Stimulated activated CD4-positive, alpha-beta T cell treated with anti-CD3 and anti-CD28 coated beads, Interleukin-1b, Interleukin-23, amount 100 ng/mL, for 24 hours (primary cell): ENCODE measurements around the gene WDFY2.
A peak's percentile ranks its signal among the peaks of the same experiment; 100 is the strongest.

Source experiments
- DNase-seq, 4 experiments: peaks; one replicate each; pipeline ENCODE4 v3.0.0-alpha.2; 2020; ENCODE audit warnings: low read depth in 4 of 4, low spot score in 1 of 4

The WDFY2 gene

DNA sequence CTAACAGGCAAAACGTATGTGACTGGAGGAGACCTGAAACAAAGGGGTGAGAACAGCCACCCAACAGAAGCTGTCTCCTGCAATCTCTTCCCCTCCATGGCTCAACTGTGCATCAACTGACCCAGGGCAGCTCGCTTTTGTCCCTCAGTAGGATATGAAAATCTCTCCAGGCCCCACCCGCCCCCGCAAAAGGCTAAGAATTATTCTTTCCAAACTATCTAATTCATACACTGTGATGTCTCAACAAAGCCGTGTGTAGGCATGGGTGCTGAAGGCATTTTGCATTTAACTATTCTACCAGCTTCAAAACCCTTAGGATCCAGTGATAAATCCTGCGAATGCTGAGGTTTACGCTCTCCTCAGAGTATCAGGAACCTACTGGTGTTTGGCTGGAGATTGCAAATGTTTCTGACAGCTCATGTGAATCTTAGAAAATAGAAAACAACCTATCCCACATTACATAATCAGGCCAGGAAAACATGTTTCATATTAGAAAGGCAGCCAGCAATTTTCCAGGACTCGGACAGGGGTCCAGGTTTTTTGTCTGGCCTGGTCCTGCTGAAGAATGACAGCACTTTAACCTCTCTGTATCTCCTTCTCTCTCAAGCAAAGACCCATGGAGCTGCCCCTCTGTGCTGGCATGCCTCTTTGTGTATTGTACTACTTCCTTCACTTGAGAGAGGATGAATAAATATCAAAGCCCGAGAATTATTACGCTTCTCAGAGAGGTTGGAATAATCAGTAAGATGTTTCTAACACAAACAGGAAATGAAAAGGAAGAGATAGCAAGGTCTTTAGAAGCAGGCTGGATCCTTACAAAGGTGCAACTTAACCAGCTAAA is 202.4 kb downstream of the WDFY2 start:
- no peak for DNase-seq

- peak in 3 of 4 experiments; percentile 34 to 50 (median 50) for DNase-seq
Measured at GRCh38 chr13:51793570-51794271, 209.5 kb downstream of the WDFY2 start.

DNA sequence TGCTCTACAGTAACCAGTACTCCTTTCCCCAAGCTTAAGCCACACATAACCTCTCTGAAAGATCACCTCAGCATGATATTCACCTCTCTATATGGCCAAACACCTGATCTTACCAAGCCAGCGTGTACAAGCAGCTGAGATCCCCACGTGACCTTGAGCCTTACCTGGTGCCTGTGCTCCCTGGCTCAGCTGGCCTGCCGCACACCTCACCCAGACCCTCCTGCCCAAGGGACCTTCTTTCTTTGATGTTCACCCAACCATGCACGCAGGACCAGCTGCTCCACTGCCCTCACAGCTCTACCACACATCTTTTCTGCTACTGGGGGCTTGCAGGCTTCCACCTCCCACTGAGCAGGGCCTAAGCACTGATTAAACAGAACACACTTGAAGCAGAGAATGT is 210.7 kb downstream of the WDFY2 start:
- no peak for DNase-seq

DNA sequence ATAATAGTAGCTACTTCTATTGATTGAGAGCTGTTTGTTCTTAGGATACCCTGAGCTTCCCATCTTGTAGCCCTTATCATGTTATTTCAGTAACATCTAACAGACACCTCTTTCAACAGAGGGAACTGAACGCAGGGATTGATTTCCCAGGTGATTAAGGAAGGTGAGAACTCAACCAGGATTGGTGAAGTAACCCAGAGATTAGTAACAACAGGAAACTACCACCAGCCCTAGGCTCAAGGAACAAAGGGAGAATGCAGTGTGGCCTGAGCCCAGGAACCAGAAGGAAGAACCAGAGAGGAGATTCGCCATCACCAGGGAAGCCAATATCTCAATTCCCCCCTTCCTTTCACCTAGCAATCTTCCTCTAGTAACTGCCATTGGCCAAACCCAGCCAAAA is 211.2 kb downstream of the WDFY2 start:
- DNase-seq, result no peak

DNA sequence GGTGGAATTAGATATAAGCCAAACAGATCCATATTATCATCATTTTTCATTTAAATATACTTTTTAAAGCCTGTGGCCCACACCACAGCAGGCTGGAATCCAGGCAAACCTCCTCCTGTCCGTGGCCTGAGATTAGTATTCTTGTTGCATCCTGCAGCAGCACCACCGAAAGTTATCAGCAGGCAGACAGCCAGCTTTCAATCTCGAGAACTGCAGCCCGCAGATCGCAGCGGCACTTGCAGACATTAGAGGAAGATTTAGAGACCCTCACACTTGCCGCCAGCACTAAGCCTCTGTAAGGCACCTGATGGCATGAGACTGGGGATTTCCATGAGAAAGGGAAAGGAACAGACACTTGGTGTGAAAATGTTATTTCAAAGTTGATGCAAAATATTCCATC is 212.3 kb downstream of the WDFY2 start:
- DNase-seq, result no peak

- DNase-seq, result peak in 1 of 4 experiments; percentile 40
Measured at GRCh38 chr13:51797664-51798488, 213.6 kb downstream of the WDFY2 start.

- no peak for DNase-seq
Measured at GRCh38 chr13:51799261-51799660, 215.0 kb downstream of the WDFY2 start.

DNA sequence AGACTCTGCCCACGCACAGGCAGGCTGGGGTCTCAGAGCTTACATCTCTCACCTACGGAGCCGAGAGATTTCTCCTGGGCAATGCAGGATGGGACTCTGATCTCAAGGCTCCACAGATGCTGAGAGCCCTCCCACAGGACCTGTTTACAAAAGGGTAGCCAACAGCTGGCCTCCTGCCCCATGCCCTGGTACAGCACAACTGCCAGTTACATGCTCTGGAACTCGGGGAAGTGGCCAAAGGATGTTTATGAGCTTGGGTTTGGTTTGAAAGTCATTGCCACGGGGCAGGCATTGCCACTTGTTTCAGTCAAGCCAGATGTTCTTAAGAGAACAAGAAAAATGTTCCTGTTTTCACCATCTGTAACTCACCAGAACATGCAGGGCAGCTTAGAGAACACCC is 216.2 kb downstream of the WDFY2 start:
- no peak for DNase-seq

- DNase-seq, result no peak
Measured at GRCh38 chr13:51801631-51802099, 217.4 kb downstream of the WDFY2 start.

DNA sequence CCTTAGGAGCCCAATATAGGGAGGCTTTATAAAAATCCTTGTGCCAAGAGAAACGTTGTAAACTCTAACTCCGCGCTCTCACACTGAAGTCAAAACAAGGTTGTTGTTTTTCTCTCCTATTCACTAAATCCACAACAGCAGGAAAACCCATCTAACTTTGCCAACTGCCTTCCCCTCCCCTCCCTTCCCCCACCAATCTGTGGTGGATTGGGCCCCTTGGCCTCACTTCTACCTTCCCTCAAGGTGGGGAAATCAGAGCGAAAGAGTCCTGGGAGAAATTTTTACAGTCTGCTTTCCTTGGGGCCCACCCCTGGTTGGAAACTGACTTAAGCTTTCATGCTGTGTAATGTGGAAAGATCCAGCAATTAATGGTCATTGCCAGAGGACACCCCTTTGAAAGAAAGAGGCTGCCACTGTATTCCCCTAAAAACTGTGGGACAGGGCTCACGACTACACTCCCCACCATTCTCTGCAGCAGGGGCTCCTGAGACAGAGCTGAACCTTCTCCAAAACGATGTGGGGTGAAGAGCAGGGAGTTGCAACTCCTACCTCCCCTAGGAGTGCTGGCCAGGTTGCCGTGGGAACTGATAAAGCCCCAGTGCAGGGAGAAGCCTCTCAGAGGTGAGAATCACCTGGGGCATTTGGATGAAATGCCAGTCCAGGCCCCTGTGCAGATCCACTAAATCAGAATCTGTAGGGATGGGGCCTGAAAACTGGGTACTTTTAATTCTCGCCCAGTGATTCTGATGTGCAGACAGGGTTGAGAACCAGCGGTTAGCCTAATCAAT is 218.6 kb downstream of the WDFY2 start:
- no peak for DNase-seq

DNA sequence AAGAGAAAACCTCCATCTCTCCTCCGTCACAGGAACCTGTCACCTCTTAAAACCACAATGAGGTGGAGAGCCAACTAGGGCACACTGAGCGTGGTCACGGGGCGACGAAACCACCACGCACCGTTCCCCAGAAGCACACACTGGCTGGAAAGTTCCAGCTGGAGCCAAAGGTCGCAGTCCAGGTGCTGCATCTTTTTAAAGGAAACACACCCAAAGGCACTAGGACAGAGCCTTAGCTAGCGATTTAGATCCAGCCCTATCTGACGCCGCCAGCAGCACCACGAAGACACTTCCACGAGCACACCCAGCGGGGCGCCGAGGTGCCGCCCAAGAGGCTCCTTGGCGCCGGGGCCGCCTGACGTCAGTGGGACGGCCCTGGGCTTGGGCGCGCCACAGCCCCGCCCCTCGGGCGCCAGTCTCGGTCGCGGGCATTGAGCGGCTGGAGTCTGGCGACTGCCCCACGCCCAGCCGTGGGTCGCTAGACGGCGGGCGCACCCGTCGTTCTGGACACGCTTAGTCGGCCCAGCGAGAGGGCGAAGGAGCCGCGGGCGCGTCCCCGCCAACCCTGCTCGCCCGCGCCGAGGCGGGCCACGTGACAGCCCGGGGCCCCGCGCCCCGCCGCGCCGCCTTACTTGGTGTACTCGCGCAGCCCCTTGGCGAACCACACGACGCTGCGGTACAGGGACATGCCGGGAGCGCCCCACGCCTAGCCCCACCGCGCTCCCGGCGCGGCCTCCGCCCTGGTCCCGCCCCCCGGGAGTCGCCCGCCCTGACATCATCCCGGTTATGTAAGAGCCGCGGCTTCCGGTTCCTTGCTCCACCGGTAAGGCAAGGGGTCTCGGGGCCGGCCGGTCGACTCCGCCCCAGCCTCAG is 219.4 kb downstream of the WDFY2 start, which contains the start of gene DHRS12:
TSS of gene DHRS12 (minus strand) at position 742 of the 873 bp plus-strand sequence. CDS start 4,504 bp downstream, outside the sequence.
- DNase-seq, result peak; percentile 52 to 77 (median 67)

GRCh38 chr13:51804295-51805172 is 220.3 kb downstream of the WDFY2 start:
- DNase-seq, result no peak

- no peak for DNase-seq
Measured at GRCh38 chr13:51805313-51805712, 221.1 kb downstream of the WDFY2 start.

GRCh38 chr13:51805925-51806324 is 221.7 kb downstream of the WDFY2 start:
- DNase-seq, result no peak

DNA sequence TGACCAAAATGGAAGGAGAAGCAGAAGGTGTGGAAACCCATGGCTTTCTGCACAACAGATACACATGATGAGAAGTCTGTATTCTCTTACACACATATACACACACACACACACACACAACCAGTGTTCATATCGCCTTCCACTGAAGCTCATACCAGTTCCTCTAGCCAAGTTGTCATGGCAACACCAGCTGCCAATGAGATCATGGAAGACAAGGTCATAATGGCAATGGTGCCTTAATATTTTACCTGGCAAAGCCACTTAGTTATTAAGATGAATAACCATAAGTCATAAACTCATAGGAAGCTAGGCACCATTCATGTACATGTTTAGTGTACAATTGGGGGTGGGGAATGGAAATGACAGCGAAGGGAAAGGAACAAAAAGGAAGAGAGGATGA is 222.3 kb downstream of the WDFY2 start:
- DNase-seq, result no peak

DNA sequence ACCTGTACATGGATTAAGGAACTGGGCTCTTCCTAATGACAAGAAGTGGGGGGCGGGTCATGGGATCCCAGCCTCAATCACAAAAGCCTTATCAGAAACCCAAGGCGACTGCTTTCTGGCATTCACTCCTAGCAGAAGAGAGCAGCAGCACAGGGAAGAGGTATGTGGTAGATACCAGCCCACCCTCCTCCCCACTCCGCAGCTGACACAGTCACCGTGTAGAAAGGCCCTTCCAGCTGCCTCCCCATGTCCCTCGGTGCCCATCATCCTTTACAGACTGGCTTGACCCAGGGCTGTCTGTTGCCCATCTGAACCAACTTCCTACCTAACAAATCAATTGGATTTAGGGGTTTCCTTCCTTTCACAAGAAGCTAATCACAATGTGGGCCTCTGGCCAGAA is 222.8 kb downstream of the WDFY2 start:
- no peak for DNase-seq

GRCh38 chr13:51808811-51809210 is 224.5 kb downstream of the WDFY2 start:
- DNase-seq, result no peak

GRCh38 chr13:51811046-51811445 is 226.8 kb downstream of the WDFY2 start:
- no peak for DNase-seq
